Measurements from ENCODE around the gene TUBGCP2.
A peak's percentile ranks its signal among the peaks of the same experiment; 100 is the strongest.

TUBGCP2 gene

DNA sequence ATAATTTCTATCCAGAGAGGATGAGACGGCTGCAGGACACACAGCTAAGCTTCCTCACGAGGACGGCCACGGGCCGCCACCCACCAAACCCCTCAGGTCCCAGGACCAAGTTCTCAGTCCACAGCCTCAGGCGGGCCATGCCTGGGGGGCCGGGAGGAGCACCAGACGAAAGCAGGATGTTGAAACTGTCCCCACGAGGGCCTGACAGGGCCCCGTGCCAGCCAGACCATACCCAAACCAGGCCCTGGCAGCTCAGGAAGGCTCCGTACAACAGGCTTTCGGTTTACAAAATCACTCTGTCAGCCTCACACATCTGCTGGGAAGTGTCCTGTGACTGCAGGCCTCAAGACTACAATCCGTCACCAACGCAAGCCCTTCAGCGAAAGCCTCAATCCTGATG lies 14.5 kb downstream of the TUBGCP2 start:
- TF ChIP-seq, protein P1, sequence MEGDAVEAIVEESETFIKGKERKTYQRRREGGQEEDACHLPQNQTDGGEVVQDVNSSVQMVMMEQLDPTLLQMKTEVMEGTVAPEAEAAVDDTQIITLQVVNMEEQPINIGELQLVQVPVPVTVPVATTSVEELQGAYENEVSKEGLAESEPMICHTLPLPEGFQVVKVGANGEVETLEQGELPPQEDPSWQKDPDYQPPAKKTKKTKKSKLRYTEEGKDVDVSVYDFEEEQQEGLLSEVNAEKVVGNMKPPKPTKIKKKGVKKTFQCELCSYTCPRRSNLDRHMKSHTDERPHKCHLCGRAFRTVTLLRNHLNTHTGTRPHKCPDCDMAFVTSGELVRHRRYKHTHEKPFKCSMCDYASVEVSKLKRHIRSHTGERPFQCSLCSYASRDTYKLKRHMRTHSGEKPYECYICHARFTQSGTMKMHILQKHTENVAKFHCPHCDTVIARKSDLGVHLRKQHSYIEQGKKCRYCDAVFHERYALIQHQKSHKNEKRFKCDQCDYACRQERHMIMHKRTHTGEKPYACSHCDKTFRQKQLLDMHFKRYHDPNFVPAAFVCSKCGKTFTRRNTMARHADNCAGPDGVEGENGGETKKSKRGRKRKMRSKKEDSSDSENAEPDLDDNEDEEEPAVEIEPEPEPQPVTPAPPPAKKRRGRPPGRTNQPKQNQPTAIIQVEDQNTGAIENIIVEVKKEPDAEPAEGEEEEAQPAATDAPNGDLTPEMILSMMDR (IDR thresholded peaks at IDR 0.05; ENCODE audit: low read depth, low read length), result no peak
- no peak overlapping the region for H3K4me3 ChIP-seq (replicated peaks in 1 of 2; ENCODE audit: low read depth in 2 of 2, low read length in 2 of 2)
- DNase-seq (ENCODE audit: low read depth in 2 of 2), result no peak

DNA sequence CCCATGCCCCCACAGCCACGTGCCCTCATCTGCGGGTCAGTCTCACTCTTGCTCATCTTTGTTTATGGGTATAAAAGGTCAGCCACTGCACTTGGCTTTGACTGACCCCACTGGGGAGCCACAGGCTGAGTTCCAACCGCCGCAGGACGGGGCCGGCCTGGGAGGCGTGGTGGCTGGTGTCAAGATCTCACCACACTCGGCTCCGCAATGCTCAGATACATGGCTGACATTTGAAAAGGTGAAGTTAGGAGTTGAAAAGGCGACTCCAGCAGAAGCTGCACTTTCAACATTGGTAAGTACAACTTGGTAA lies 14.9 kb downstream of the TUBGCP2 start:
- no peak for DNase-seq (ENCODE audit: low read depth in 2 of 2)
- H3K4me3 ChIP-seq (replicated peaks in 1 of 2; ENCODE audit: low read depth in 2 of 2, low read length in 2 of 2), result no peak overlapping the region
- TF ChIP-seq, protein P1 (IDR thresholded peaks at IDR 0.05; ENCODE audit: low read depth, low read length), result no peak

DNA sequence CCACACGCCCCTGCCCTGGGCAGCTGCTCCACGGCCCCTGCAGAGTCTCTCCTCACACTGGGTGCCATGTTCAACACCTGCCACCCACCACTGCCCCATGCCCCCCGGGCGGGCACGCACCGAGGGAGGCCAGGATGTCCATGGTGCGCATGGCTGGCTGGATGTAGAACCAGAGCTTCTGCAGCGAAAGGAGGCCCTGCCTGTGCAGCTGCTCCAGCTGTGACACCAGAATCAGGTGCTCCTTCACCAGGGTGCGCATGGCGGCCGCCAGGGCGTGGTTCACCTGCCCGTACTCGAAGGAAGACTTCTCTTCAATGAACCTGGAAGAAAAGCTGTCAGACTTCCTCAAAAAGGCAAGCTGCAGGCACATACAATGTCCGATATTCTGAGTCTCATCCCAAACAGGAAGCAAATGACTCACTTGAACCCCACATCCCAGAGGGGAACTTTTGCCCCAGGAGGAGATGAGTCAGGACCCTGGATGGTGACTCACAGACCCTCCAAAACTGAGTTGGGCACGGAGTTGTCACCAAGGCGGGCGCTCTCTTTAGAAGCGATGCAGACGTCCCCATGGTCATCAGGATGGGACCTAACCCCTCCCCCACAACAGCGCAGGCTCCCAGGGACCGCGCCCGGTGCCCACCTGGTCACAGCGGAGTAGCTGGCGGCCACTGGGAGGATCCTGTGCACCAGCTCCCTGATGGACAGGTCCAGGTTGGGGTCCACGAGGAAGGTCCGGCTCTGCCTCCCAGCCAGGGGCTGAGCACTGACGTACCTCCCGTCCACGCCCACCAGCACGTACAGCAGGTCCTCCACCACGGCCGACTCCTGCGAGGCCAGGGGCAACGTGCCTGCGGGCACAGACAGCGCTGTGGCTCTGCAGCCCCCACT lies 15.5 kb downstream of the TUBGCP2 start:
- DNase-seq (ENCODE audit: low read depth in 2 of 2), result peak; percentile 31 to 89
- no peak overlapping the region for H3K4me3 ChIP-seq (replicated peaks in 1 of 2; ENCODE audit: low read depth in 2 of 2, low read length in 2 of 2)
- TF ChIP-seq, protein P1 (IDR thresholded peaks at IDR 0.05; ENCODE audit: low read depth, low read length), result no peak

DNA sequence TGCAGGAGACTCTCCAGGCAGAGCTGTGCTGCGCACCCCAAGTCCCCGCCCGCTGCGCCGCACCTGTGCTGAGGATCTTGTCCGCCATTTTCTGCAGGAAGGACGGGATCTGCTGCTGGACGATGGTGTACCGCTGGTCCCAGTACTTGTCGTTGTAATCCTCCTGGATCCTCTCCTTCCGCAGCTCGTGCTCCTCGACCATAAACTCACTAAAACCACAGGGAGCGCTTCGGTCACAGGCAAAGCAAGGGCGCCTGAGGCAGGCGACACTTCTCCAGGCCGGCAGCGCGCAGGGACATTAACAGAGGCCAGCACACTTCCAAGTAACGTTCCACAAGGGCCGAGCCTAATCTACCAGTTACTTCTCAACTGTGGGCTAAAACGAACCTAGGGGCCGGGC lies 18.9 kb downstream of the TUBGCP2 start:
- H3K4me3 ChIP-seq (replicated peaks in 1 of 2; ENCODE audit: low read depth in 2 of 2, low read length in 2 of 2), result no peak overlapping the region
- no peak for DNase-seq (ENCODE audit: low read depth in 2 of 2)
- TF ChIP-seq, protein P1 (IDR thresholded peaks at IDR 0.05; ENCODE audit: low read depth, low read length), result no peak

DNA sequence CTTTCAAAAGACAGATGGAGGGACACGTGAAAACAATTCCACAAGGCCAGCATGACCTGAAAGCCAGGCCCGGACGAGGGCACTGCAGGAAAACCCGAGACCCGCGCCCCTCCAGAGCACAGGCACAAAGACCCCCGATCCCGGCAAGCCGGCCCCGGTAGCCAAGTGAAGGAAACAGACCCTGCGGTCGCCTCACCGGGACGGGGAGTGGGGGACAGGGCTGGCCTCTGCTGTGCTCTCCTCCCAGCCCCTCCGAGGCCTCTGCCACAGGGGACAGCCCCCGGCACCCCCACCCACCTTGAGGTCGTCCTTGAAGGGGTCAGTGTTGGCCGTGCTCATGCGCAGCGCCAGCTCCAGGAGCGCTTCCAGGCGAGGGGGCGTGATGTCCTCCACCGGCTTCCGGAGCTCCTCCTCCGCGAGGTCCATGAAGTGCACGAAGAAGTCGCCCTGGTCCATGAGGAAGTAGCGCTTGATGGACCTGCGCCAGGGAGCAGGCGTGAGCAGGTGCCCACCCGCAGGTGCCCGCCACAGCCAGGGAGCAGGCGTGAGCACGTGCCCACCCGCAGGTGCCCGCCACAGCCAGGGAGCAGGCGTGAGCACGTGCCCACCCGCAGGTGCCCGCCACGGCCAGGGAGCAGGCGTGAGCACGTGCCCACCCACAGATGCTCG lies 20.7 kb downstream of the TUBGCP2 start:
- TF ChIP-seq, protein P1 (IDR thresholded peaks at IDR 0.05; ENCODE audit: low read depth, low read length), result no peak
- no peak for DNase-seq (ENCODE audit: low read depth in 2 of 2)
- no peak overlapping the region for H3K4me3 ChIP-seq (replicated peaks in 1 of 2; ENCODE audit: low read depth in 2 of 2, low read length in 2 of 2)

DNA sequence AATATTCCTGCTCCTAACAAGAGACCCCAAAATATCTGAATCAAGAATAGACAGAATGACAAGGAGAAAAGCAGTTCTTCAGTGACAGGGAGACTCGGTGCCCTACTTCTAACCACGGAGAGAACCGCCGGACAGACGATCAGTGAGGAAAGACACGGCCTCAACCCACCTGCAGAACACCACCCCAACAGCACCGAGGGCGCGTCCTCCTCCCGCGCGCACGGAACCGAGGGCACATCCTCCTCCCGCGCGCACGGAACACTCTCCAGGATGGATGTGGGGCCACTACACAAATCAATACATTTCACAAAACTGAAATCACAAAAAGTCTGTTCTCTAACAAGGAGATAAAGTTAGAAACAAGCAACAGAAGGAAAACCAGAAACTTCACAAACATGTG lies 22.3 kb downstream of the TUBGCP2 start:
- TF ChIP-seq, protein P1 (IDR thresholded peaks at IDR 0.05; ENCODE audit: low read depth, low read length), result no peak
- DNase-seq (ENCODE audit: low read depth in 2 of 2), result no peak
- no peak overlapping the region for H3K4me3 ChIP-seq (replicated peaks in 1 of 2; ENCODE audit: low read depth in 2 of 2, low read length in 2 of 2)
